ENCODE results near the gene GTSE1.

Gene GTSE1

GRCh38 chr22:46355996-46356471 is 59.4 kb downstream of the GTSE1 start:
- no peak for DNase-seq (ENCODE audit: low read depth)
- H3K4me3 ChIP-seq (ENCODE audit: low read depth, low read length) = no peak overlapping the region
- no peak for TF ChIP-seq CTCF (IDR thresholded peaks at IDR 0.05; ENCODE audit: insufficient read depth, low read depth, low read length, missing control alignments)

- DNase-seq (ENCODE audit: low read depth) = no peak
Observed at GRCh38 chr22:46356496-46357480, 60.1 kb downstream of the GTSE1 start.

GRCh38 chr22:46357711-46358520 is 61.2 kb downstream of the GTSE1 start:
- DNase-seq (ENCODE audit: low read depth) = no peak
- H3K4me3 ChIP-seq (ENCODE audit: low read depth, low read length) = no peak overlapping the region
- TF ChIP-seq CTCF (IDR thresholded peaks at IDR 0.05; ENCODE audit: insufficient read depth, low read depth, low read length, missing control alignments) = no peak

More at GRCh38 chr22:46356496-46357480, 60.1 kb downstream of the GTSE1 start:
- H3K4me3 ChIP-seq (ENCODE audit: low read depth, low read length) = no peak overlapping the region
- no peak for TF ChIP-seq CTCF (IDR thresholded peaks at IDR 0.05; ENCODE audit: insufficient read depth, low read depth, low read length, missing control alignments)

GRCh38 chr22:46358766-46359165 is 62.1 kb downstream of the GTSE1 start:
- H3K4me3 ChIP-seq (ENCODE audit: low read depth, low read length) = no peak overlapping the region
- DNase-seq (ENCODE audit: low read depth) = no peak
- no peak for TF ChIP-seq CTCF (IDR thresholded peaks at IDR 0.05; ENCODE audit: insufficient read depth, low read depth, low read length, missing control alignments)

- H3K4me3 ChIP-seq (ENCODE audit: low read depth, low read length) = no peak overlapping the region
- TF ChIP-seq CTCF (IDR thresholded peaks at IDR 0.05; ENCODE audit: insufficient read depth, low read depth, low read length, missing control alignments) = no peak
- DNase-seq (ENCODE audit: low read depth) = no peak
Observed at GRCh38 chr22:46359362-46359761, 62.7 kb downstream of the GTSE1 start.

GRCh38 chr22:46360097-46360496 is 63.4 kb downstream of the GTSE1 start:
- TF ChIP-seq CTCF (IDR thresholded peaks at IDR 0.05; ENCODE audit: insufficient read depth, low read depth, low read length, missing control alignments) = no peak
- DNase-seq (ENCODE audit: low read depth) = no peak
- no peak overlapping the region for H3K4me3 ChIP-seq (ENCODE audit: low read depth, low read length)
